ENCODE results near the gene CCDC174.

The CCDC174 gene

DNA sequence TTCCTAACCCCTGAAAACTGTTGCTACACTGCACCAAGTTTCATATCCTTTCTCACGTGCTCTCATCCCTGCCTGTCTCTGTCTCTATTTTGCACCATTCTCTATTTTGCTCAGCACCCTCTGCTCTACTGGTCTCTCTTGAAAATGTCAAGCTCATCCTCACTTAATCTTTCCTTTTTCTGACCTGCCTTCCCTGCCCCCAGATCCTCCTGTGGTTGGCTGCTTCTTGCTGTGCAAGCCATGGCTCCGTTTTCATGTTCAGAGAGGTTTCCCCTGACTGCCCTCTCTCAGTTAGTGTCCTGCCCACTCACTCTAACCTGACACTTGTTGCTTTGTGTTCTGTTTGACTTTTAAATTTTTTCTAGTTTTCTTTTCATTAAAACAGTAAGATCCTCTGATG lies 6.0 kb downstream of the CCDC174 start:
- no peak for DNase-seq (ENCODE audit: low spot score)

DNA sequence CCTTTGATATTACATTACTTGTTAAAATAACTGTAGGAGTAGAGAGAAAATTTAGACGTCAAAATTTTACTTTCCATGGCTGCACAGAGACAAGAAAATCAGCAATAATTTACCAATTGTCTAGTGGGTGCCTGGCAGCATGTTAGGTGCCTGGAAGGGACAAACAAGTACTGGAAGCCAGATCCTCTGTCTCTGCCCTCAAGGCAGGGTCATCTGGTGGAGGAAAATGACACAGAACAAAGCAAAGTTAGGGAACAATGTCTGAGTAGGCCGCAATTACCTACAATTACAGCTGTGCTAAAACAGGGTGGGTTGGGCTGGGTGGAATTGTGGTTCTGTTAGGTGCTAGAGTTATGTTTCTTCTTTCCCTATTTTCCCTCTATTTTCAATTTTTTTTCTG lies 7.4 kb downstream of the CCDC174 start:
- DNase-seq (ENCODE audit: low spot score): no peak

DNA sequence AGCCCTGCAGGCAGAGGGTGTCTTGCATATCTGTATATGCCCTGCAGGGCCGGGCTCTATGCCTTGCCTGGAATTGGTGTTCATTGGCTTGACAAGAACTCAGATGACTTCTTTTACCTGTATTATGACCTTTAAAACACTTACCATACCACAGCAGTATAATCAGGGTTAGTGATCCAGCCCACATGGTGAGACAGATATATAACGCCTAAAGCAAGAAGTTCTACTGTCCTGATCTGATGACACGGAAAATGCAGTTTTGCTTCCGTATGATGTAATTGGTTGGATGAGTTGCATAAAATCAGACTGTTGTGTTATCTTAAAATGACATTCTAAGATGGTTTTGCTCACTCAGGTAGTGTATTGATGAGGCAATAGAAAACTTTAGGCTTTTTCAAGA lies 9.4 kb downstream of the CCDC174 start:
- no peak for DNase-seq (ENCODE audit: low spot score)

DNA sequence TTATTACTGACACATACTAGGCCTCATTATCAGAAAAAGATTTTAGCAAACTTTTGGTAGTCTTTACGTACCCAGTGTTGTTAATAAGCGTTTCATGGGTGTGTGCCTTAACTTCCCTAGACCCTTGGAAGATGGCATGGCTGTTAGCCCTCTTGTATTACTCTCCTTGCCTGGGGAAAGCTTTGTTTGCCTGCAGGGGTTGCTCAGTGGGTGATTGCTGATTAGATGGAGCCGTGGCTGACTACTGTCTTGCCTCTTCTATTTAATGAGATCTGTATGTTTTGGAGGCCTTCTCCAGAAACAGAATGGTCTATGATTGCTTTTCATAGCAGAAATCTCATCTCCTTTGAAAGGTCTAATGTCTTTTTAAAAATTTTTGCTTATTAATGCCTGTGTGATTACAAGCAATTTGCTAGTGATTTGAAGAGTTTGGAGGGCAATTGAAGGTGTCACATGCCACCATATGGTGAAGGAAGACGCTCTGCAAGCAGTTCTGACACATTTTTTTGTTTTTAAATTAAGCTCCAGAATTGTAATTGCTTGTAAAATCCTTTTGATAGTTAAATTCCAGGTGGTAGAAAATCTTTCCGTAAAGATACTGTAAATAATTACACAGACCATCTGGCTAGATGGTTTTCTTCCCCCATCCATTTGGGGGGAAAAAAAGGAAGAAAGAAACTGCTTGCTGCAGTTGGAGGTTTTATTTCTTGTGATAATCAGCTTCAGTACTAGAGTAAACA lies 12.0 kb downstream of the CCDC174 start:
- no peak for DNase-seq (ENCODE audit: low spot score)

GRCh38 chr3:14664170-14664569 lies 12.6 kb downstream of the CCDC174 start:
- no peak for DNase-seq (ENCODE audit: low spot score)

DNA sequence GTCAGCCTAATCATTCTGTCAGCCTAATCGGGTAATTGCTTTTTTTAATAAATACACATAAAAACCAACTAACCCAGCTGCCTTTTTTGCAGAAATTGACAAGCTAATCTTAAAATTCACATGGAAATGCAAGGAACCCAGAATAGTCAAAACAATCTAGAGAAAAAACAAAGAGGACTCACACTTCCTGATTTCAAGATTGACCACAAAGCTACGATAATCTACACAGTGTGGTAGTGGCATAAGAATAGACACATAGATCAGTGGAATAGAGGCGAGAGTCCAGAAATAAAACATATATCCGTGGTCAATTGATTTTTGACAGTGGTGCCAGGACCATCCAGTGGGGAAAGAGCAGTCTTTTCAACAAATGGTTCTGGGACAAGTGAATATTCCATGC lies 21.0 kb downstream of the CCDC174 start:
- DNase-seq (ENCODE audit: low spot score): no peak

- no peak for DNase-seq (ENCODE audit: low spot score)
These were observed 23.3 kb downstream of the CCDC174 start, which contains the start of gene C3orf20 for GRCh38 chr3:14674841-14675240. TSS of gene C3orf20 (plus strand) at chr3:14675141. CDS start at chr3:14682714, 7,573 bp downstream.

- no peak for DNase-seq (ENCODE audit: low spot score)
These were observed 25.3 kb downstream of the CCDC174 start for GRCh38 chr3:14676881-14677280.

- no peak for DNase-seq (ENCODE audit: low spot score)
These were observed 26.5 kb downstream of the CCDC174 start for GRCh38 chr3:14678015-14678503.

GRCh38 chr3:14680115-14680514 lies 28.6 kb downstream of the CCDC174 start:
- DNase-seq (ENCODE audit: low spot score): no peak

- no peak for DNase-seq (ENCODE audit: low spot score)
These were observed 29.2 kb downstream of the CCDC174 start for GRCh38 chr3:14680716-14681115.

GRCh38 chr3:14684447-14684846 lies 32.9 kb downstream of the CCDC174 start:
- no peak for DNase-seq (ENCODE audit: low spot score)

DNA sequence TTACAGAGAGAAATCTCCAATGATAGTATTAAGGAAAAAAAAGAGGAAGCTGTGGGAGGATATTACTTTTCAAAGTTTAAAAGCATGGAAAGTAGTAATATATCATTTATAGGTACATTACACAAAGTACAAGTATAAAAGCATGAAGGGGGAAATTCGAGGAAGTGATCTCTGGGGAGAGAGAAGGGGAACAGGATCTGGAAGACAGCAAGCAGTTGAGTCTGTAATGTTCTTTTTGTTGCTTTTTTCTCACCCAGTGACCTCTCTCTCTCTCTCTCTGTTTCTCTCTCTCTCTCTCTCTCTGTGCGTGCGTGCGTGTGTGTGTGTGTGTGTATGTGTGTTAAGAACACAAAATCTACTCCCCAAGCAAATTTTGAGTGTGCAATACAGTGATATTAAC lies 33.6 kb downstream of the CCDC174 start:
- no peak for DNase-seq (ENCODE audit: low spot score)

- peak; percentile 16 for DNase-seq (ENCODE audit: low spot score)
These were observed 35.8 kb downstream of the CCDC174 start for GRCh38 chr3:14687360-14687759.

GRCh38 chr3:14688525-14688924 lies 37.0 kb downstream of the CCDC174 start:
- DNase-seq (ENCODE audit: low spot score): no peak

- DNase-seq (ENCODE audit: low spot score): no peak
These were observed 37.9 kb downstream of the CCDC174 start for GRCh38 chr3:14689247-14689980.

GRCh38 chr3:14691239-14691638 lies 39.7 kb downstream of the CCDC174 start:
- DNase-seq (ENCODE audit: low spot score): peak; percentile 14

- DNase-seq (ENCODE audit: low spot score): no peak
These were observed 40.2 kb downstream of the CCDC174 start for GRCh38 chr3:14691719-14692118.

DNA sequence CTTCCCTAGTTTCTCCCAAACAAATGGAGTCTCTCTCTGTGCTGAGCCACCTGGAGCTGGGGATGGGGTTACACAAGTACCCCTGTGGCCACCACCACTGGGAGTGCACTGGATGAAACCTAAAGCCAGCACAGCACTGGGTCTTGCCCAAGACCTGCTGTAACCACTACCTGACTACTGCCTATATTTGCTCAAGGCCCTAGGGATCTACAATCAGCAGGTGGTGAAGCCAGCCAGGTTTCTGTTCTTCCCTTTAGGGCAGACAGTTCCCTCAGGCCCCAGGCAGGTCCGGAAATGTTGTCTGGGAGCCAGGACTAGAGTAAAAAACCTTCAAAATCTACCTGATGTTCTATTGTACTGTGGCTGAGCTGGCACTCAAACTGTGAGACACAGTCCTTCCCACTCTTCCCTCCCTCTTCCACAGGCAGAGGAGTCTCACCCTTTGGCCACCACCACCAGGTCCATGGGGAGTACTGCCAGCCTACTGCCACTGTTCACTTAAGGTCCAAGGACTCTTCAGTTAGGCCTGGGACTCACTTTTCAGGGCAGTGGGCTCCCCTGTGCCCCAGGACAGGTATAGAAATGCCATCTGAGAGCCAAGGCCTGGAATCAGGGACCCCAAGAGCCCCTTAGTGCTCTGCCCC lies 47.2 kb downstream of the CCDC174 start:
- no peak for DNase-seq (ENCODE audit: low spot score)

DNA sequence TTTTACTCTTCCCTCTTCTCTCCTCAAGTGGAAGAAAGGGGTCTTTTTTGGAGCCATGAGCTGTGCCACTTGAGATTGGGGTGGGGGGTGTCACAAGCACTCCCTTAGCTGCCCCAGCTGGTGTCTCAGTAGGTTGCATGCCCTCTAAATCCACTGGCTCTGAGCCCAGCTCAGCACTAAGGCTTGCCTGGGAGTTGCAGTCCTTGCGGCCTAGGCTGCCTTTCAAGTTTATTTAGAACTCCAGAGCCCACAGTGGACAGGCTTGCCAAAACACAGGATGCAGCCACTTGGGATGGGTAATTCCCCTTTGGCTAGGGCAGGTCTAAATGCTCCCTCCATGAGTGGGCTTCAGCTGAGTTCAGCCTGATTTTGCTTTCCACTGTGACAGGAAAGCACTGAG lies 48.1 kb downstream of the CCDC174 start:
- DNase-seq (ENCODE audit: low spot score): no peak

GRCh38 chr3:14700891-14701290 lies 49.3 kb downstream of the CCDC174 start:
- no peak for DNase-seq (ENCODE audit: low spot score)

DNA sequence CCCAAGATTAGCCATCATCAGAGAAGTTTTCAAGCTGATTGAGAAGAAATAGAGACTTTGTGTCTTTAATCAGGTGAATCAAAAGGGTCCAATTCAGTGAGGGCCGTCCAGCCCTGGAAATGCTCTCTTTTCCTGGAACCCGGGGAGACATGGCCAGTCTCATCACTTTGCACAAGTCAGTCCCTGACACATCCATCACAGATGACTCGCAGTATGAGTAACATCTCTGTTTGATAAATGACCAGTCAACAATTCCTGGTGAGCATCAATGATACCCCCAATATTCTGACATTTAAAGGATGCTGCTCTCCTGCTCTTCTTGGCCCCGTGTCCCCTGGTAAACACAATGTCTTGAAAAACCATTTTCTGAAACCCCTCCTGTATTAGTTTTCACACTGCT lies 50.1 kb downstream of the CCDC174 start:
- DNase-seq (ENCODE audit: low spot score): no peak

All from D341Med (cell line).